ENCODE results near the gene HSPA1L. TPM values are rescaled to one million over a fixed set of nuclear protein-coding genes. Genes with fewer than 3 reads are reported as not detected.
A peak's percentile ranks its signal among the peaks of the same experiment; 100 is the strongest.

Gene HSPA1L
- total and polyA plus RNA-seq, 2 experiments from 2014 or later, result 1.0 to 1.4 TPM

DNA sequence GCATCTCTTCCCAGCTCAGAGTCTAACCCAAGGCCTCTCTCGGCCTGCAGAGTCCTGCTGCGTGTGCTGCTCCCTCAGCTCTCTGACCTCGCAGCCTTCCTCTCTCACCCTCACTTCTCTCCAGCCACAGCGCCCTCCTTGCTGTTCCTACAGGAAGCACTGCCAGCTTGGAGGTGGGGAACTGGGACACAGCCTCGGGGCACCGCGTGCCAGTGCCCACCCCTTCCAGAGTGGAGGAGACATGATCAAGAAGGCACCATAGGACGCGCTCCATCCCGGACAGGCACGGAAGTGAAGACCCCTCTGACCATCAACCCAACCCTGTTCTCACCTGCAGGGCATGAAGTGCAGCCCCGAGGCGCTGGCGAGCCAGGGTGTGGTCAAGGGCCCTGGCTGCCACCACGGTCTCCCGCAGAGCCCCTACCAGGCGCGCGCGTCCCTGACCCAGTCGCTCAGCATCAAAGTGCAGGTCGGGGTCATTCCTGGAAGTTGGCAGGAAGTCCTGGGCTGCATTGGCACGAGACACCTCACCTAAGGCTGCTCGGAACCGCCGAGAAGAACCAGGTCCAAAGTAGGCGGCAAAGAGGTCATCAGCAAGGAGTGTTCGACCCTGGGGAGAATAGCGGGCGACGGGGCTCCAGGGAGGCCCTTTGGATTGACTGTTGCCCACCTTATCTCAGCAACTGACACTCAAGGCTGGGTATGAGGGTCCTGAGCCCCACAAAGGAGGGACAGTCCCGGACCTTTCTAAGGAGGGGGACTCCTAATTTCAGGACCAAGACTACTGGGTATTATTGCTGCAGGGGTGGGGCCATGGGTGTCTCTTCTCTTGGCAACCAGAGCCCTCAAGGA is 39.2 kb downstream of the HSPA1L start:
- H3K27ac ChIP-seq, result peak overlapping the region; percentile 93
- peak; percentile 5 for DNase-seq (ENCODE audit: low spot score)
- no peaks in the 10 kb centered on the region for H3K36me3 ChIP-seq (replicated peaks; ENCODE audit: insufficient read depth, low read depth)
- no peaks in the 10 kb centered on the region for H4K20me1 ChIP-seq (ENCODE audit: insufficient read depth, poor library complexity, severe bottlenecking)
- peaks cover 27% of the 10 kb centered on the region for H3K4me1 ChIP-seq (ENCODE audit: insufficient read depth)
- no peaks in the 10 kb centered on the region for H3K79me2 ChIP-seq
- no peak for TF ChIP-seq EZH2phosphoT487 (IDR thresholded peaks at IDR 0.05; ENCODE audit: low read depth, severe bottlenecking, unreplicated experiment)
- TF ChIP-seq, protein P1, sequence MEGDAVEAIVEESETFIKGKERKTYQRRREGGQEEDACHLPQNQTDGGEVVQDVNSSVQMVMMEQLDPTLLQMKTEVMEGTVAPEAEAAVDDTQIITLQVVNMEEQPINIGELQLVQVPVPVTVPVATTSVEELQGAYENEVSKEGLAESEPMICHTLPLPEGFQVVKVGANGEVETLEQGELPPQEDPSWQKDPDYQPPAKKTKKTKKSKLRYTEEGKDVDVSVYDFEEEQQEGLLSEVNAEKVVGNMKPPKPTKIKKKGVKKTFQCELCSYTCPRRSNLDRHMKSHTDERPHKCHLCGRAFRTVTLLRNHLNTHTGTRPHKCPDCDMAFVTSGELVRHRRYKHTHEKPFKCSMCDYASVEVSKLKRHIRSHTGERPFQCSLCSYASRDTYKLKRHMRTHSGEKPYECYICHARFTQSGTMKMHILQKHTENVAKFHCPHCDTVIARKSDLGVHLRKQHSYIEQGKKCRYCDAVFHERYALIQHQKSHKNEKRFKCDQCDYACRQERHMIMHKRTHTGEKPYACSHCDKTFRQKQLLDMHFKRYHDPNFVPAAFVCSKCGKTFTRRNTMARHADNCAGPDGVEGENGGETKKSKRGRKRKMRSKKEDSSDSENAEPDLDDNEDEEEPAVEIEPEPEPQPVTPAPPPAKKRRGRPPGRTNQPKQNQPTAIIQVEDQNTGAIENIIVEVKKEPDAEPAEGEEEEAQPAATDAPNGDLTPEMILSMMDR (IDR thresholded peaks at IDR 0.05; ENCODE audit: poor library complexity), result no peak
- TF ChIP-seq EZH2 (IDR thresholded peaks at IDR 0.05; ENCODE audit: borderline replicate concordance), result no peak
- 97% methylated on average over 32 of the region's 32 CpGs for WGBS (ENCODE audit: low lambda C conversion rate, missing lambda C conversion rate)
- no peaks in the 10 kb centered on the region for H3K9me2 ChIP-seq (replicated peaks; ENCODE audit: insufficient read depth)
- H3K9me3 ChIP-seq (ENCODE audit: low read depth), result no peaks in the 10 kb centered on the region
- no peak overlapping the region for H3K4me3 ChIP-seq
- H3K27me3 ChIP-seq, result no peaks in the 10 kb centered on the region
- H3K4me2 ChIP-seq, result peak overlapping the region; percentile 62
- H2AFZ ChIP-seq, result no peak overlapping the region

GRCh38 chr6:31775184-31775583 is 39.9 kb downstream of the HSPA1L start:
- H3K4me2 ChIP-seq, result no peak overlapping the region
- TF ChIP-seq EZH2phosphoT487 (IDR thresholded peaks at IDR 0.05; ENCODE audit: low read depth, severe bottlenecking, unreplicated experiment), result no peak
- TF ChIP-seq EZH2 (IDR thresholded peaks at IDR 0.05; ENCODE audit: borderline replicate concordance), result no peak
- TF ChIP-seq, protein P1 (IDR thresholded peaks at IDR 0.05; ENCODE audit: poor library complexity), result no peak

GRCh38 chr6:31771992-31772358 is 43.1 kb downstream of the HSPA1L start:
- H3K27ac ChIP-seq, result no peak overlapping the region
- H3K79me2 ChIP-seq, result no peaks in the 10 kb centered on the region
- H3K27me3 ChIP-seq, result no peaks in the 10 kb centered on the region
- DNase-seq (ENCODE audit: low spot score), result no peak
- H3K9me2 ChIP-seq (replicated peaks; ENCODE audit: insufficient read depth), result no peaks in the 10 kb centered on the region
- WGBS (ENCODE audit: low lambda C conversion rate, missing lambda C conversion rate), result 89% methylated on average over 4 of the region's 4 CpGs
- H2AFZ ChIP-seq, result no peak overlapping the region
- no peaks in the 10 kb centered on the region for H4K20me1 ChIP-seq (ENCODE audit: insufficient read depth, poor library complexity, severe bottlenecking)
- H3K4me2 ChIP-seq, result no peak overlapping the region
- no peak overlapping the region for H3K4me3 ChIP-seq
- no peaks in the 10 kb centered on the region for H3K36me3 ChIP-seq (replicated peaks; ENCODE audit: insufficient read depth, low read depth)
- H3K9me3 ChIP-seq (ENCODE audit: low read depth), result no peaks in the 10 kb centered on the region
- TF ChIP-seq EZH2 (IDR thresholded peaks at IDR 0.05; ENCODE audit: borderline replicate concordance) (no peak), EZH2phosphoT487 (IDR thresholded peaks at IDR 0.05; ENCODE audit: low read depth, severe bottlenecking, unreplicated experiment) (no peak)
- TF ChIP-seq, protein P1 (IDR thresholded peaks at IDR 0.05; ENCODE audit: poor library complexity), result no peak
- peaks cover 13% of the 10 kb centered on the region for H3K4me1 ChIP-seq (ENCODE audit: insufficient read depth)

More at GRCh38 chr6:31775184-31775583, 39.9 kb downstream of the HSPA1L start:
- H4K20me1 ChIP-seq (ENCODE audit: insufficient read depth, poor library complexity, severe bottlenecking), result no peaks in the 10 kb centered on the region
- H2AFZ ChIP-seq, result no peak overlapping the region
- H3K9me3 ChIP-seq (ENCODE audit: low read depth), result no peaks in the 10 kb centered on the region
- H3K27ac ChIP-seq, result no peak overlapping the region
- no peak overlapping the region for H3K4me3 ChIP-seq
- H3K27me3 ChIP-seq, result no peaks in the 10 kb centered on the region
- H3K79me2 ChIP-seq, result no peaks in the 10 kb centered on the region
- peaks cover 27% of the 10 kb centered on the region for H3K4me1 ChIP-seq (ENCODE audit: insufficient read depth)
- no peaks in the 10 kb centered on the region for H3K36me3 ChIP-seq (replicated peaks; ENCODE audit: insufficient read depth, low read depth)
- WGBS (ENCODE audit: low lambda C conversion rate, missing lambda C conversion rate), result 76% methylated on average over 4 of the region's 4 CpGs
- no peaks in the 10 kb centered on the region for H3K9me2 ChIP-seq (replicated peaks; ENCODE audit: insufficient read depth)
- peak; percentile 45 for DNase-seq (ENCODE audit: low spot score)
